HG03521 (cell line): ENCODE results near the gene ANXA6.

Experiments
- ATAC-seq: cut with Tn5 transposase; IDR thresholded peaks from one replicate; pipeline ENCODE4 v1.9.1; 2021; ENCODE audit warnings: mild to moderate bottlenecking, moderate library complexity; ENCODE audit not compliant: unreplicated experiment

ANXA6 gene

DNA sequence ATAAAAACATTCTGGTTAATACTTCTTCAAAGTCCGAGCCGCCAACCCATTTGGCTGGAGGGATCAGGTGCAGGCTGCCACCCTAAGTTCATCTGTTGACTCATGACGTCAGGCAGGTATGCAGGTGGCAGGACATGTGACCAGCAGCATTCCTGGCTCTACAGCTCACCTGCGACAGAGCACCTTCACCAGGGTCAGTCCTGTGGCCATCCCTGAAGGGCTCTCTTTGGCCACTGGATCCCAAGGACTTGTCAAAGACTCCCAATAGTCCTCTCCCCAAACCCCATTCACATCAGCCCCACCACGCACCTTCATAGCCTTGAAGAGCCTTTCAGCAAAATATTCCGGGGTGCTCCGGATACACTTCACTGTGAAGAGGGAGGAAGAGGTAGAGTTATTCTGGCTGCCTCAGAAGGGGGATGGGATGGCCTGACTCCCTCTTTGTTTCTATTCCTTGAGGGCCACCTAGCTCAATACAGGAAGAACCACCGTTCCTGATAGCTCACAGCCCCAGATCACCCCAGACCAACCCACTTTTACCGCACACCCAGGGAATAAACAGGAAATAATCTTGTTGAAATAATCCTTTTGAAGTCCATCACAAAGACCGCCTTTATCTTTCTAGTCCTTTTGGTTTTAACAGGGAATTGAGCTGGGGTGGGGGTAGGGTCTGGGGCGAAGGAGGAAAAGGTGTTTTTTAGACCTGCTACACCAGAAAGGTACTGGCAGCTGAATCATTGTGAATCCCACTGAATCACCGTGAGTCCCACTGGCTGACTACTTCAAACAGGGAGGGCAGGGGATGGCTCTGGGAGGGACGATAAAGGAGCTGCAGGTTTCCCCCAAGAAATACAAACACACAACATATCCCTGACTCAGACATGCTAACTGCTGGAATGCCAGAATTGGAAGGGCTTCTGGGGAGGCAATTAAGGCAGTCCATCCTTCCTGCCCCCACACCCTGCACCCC is 26.4 kb downstream of the ANXA6 start:
- ATAC-seq = no peak

DNA sequence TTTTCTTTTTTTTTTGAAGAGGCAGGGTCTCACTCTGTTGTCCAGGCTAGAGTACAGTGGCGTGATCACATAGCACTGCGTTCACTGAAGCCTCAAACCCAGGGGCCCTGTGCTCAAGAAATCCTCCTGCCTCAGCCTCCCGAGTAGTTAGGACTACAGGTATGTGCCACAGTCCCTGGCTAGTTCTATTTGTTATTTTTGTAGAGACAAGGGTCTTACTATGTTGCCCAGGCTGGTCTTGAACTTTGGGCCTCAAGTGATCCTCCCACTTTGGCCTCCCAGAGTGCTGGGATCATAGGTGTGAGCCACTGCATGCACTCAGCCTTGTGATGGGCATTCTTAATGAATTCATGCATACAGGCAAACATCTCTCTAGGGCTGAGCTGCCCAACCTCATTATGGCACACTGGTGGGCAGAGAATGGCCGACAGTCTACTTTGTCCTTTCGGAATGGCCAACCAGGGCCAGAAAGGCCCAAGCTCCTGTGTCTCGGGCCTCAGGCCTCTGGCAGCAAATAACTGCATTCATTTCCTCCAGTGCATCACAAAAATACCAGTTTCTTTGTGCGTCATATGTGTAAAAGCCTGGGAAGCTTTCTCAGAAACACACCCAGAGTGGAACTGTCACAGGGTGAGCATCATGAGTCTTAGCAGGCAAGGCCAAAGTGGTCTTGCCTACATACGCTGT is 27.2 kb downstream of the ANXA6 start:
- no peak for ATAC-seq

GRCh38 chr5:151128817-151129216 is 28.8 kb downstream of the ANXA6 start:
- no peak for ATAC-seq

DNA sequence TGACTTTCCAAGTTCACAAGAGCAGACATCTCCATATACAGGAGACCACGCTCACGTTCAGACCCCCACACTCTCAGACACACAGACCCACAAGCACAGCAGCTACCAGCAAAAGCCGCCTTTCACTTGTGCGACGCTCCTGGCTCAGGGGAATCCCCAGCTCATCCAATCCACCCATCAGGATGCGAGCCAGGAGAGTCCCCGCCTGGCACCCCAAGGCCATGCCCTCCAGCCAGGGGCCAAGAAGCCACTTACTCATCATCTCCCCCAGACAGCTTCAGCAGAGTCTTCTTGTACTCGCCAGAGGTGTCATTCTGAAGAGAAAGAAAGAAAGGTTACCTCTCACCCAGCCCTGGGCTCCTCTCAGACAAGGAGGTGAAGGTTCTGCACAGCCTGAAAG is 29.7 kb downstream of the ANXA6 start:
- ATAC-seq = no peak

- ATAC-seq = peak; percentile 29
Measured at GRCh38 chr5:151126199-151126645, 31.4 kb downstream of the ANXA6 start.

DNA sequence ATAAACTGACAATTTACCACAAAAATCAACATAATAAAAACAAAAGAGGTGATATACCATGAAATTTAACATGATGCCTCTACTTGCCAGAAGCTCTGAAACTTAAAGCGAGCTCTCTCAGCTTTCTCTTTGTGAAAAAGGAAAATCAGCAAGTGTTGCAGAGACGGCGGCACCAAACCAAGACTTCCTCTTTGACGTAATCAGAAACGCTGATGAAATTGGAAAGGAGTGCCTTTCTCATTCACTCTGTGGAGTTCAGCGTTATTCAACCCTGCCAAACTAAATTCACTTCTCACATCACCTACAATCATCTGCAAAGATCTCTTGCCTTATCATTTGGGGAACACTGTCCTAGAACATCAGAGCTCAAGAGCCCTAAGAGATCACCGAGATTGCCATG is 32.2 kb downstream of the ANXA6 start:
- ATAC-seq = no peak

- peak; percentile 83 for ATAC-seq
Measured at GRCh38 chr5:151123897-151124751, 33.5 kb downstream of the ANXA6 start.

DNA sequence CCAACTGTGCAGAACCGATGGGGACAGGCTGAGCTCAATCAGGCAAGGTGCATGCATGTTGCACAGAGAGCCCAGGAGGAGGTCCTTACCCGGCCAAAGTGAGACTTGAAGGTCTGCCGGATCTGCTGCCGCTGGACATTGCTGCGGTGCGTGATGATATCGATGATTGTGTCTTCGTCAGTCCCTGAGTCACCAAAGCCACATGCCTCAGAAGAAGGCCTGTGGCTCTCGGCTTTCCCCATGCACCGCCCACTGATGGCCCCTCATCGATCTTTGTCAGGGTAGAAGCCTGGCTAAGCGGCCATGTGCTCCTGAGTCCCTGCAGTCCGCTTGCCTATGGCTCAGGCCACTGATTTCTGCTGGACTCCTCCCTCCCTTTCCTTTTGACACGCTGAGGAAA is 34.8 kb downstream of the ANXA6 start:
- no peak for ATAC-seq

DNA sequence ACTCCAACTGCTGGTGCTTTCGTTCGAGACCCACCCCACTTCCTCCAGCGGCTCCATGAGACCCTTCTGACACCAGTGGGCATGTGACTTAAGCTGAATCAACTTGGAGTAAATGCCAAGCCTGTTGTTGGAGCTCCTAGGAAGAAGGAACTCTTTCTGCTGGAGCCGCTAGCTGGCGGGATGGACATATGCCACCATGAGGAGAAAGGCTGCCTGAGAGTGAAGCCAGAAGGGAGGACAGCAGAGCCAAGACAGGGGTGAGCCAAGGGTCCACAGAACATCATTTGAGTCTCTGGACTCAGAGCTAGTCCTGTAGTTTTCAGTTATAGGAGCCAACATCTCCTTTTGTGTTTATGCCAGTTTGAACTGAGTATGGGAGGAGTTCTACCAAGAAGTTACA is 35.9 kb downstream of the ANXA6 start:
- ATAC-seq = no peak

GRCh38 chr5:151121095-151121494 is 36.5 kb downstream of the ANXA6 start:
- no peak for ATAC-seq

DNA sequence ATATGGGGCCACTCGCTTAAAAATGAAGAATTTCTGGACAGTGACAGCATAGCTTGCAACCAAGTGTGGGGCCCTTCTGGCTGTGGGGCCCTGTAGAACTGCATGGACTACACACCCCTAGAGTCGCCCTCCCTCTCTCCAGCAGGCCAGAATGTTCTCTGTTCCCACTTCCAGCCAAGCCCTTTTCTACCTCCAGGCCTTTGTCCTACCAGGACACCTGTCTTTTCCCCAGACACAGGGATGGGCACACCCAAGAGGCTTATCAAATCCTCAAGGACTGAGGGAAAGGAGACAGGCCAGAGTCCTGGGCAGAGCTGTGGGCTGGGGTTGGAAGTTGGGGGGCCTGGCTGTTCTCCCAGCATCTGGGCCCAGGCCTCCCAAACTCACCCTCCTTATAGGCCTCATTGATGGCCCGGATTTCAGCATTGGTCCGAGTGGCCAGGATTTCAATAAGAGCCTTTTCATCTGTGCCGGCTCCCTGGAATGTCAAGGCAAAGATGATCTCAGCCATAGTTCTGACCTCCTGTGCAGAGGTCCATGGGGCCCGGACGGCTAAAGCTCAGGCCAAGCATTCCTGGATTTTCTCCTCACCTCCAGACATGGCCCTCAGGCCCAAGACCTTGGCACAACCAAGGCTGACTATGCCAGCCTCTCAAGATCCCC is 38.5 kb downstream of the ANXA6 start:
- ATAC-seq = no peak

DNA sequence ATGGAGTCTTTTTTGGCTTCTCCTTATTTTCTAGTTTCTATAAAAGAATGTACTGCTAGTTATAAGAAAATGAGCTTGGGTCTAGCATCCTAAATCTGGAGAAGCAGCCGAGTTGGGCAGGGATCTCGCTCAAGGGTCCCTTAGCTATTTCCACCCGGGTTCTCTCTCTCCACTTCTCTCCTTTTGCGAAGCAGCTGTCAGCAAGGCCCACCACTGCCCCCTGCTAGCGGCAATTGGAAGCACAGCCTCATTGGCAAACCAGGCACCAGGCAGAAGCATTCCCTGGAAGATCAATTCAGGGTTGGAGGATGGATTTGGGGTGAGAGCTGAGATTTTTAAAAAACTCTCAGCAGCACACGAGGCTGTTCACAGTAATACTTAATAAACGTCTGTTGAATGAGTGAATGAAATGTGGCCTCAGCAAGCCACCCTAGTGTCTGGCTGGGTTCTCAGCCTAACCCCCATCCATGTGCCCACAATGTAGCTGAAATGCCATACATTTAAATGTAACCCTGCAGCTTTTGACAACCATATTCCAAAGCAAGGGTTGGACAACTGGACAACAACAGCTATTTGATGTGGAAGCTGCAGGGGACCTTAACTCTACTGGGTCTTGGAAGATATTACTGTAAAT is 42.2 kb downstream of the ANXA6 start:
- peak; percentile 56 for ATAC-seq

DNA sequence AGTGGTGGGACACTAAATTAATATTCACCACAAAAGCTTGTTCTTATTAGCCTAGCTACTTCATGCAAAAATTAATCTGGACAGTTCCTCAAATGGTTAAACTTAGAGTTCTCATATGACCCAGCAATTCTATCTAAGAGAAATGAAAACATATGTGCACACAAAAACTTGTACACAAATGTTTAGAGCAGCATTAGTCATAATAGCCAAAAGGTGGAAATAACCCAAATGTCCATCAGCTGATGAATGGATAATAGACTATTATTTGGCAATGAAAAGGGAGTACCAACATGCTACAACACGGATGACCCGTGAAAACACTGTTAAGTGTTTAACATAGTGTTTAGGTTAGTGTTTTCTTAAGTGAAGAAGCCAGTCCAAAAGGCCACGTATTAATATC is 43.9 kb downstream of the ANXA6 start:
- ATAC-seq = no peak

GRCh38 chr5:151110992-151111391 is 46.6 kb downstream of the ANXA6 start:
- ATAC-seq = no peak

GRCh38 chr5:151110122-151110681 is 47.4 kb downstream of the ANXA6 start:
- no peak for ATAC-seq

- ATAC-seq = no peak
Measured at GRCh38 chr5:151108566-151108965, 49.0 kb downstream of the ANXA6 start.

DNA sequence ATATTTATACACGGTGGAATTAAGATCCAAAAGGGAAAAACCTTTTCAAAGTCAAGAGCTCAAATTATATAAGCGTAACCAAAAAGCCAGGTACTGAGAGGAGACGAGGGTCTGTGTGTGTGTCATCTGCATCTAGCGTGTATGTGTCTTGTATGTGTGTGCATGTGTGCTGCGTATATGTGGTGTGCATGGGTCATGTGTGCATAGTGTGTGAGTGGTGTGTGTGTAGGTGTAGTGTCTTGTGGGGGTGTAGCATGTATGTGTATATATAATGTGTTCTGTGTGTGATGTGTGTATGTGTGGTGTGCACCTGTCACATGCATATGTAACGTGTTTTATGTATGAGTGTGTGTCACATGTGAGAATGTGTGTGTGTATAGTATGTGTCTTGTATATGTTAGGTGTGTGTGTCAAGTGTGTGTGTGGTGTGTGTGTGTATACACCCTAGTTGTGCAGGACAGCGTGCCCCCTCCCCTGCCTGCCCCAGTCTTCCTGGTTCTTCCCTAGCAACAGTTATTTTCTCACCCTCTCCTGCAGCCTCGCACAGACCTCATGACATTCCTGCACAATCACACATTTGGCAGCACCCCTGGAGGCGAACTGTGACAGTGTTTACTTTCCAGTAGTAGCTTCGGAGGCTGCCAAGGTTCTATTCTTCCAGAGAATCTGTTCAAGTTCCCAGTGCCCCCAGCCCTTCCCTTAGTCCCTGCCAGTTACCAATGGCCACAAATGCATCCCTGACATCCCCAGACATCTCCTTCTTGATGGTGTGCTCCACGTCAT is 49.6 kb downstream of the ANXA6 start:
- no peak for ATAC-seq

DNA sequence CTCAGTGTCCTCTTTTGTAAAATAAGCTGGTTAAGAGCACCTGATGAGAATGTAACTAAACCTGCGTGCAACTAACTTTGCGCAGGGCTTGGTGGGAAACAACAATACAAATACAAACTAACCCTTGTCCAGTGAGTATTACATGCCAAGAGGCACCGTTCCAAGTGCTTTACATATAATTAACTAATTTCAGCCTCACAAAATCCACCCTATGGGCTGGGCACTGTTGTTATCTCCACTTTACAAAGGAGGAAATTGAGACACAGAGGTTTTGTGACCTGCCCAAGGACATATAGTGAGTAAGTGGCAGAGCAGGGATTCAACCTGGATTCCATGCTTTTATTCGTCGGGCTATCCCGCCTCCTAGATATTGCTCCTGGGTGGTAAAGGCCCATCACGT is 50.5 kb downstream of the ANXA6 start:
- no peak for ATAC-seq

DNA sequence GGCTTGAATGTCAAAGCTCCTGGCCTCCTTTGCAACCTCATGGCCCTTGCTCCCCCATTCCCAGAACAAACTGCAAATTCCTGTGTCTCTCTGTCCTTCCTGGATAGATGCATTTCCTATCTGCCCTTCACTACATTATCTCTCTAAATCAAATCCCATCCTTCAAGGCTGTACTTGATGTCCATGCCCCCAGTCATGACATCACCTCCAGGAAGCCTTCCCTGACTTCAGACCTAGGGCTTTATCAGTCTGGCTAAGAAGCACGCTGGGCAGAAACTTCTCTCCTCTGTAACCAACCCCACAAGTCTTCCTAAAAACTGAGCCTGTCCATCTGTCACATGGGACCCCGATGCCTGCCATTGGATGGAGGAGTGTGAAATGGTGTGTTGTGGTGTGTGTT is 51.1 kb downstream of the ANXA6 start:
- no peak for ATAC-seq
